ENCODE data around the gene HCFC1R1. TPM values are rescaled to one million over a fixed set of nuclear protein-coding genes. Genes with fewer than 3 reads are reported as not detected.

HCFC1R1 gene
- total RNA-seq, 1 experiment from 2014 or later: 76.0 TPM

- Mint-ChIP-seq H3K9me3 (no peaks in the 10 kb centered on the region), H3K36me3 (no peaks in the 10 kb centered on the region), H3K4me1 (peaks cover 26% of the 10 kb centered on the region), H3K4me3 (peak overlapping the region; percentile 45), H3K27ac (0 out of 2 replicates have a peak overlapping the region, but pooled peaks have one; percentile 53), H3K27me3 (ENCODE audit: low read depth) (peaks cover 6% of the 10 kb centered on the region; the same call in 1 of the 2 replicates)
- ChIA-PET POLR2A (interaction anchor here (1.0 to 1.5 kb wide), 2 partner anchors 9 to 24 kb away, joined by 3 to 4 read pairs; no protein-coding TSS in a partner anchor), CTCF (interaction anchor here (0.9 to 3.9 kb wide), 11 partner anchors 12 to 132 kb away, joined by 3 to 43 read pairs (median 5); partner anchors contain the start of gene KREMEN2)
- ATAC-seq: peak; percentile 31
- TF ChIP-seq ERG (CRISPR knock-in tag; IDR thresholded peaks at IDR 0.05) (no peak), E2F1 (CRISPR knock-in tag; IDR thresholded peaks at IDR 0.05) (no peak), HMGXB4 (CRISPR knock-in tag; IDR thresholded peaks at IDR 0.05) (peak; percentile 57; the same call in 1 of the 2 replicates), CREB1 (CRISPR knock-in tag; IDR thresholded peaks at IDR 0.05) (no peak), NR2C2 (CRISPR knock-in tag; IDR thresholded peaks at IDR 0.05) (no peak), HMGA2 (CRISPR knock-in tag; IDR thresholded peaks at IDR 0.05) (no peak), TEAD4 (CRISPR knock-in tag; IDR thresholded peaks at IDR 0.05) (no peak), ZMAT4 (CRISPR knock-in tag; IDR thresholded peaks at IDR 0.05) (no peak), USF2 (CRISPR knock-in tag; IDR thresholded peaks at IDR 0.05) (no peak), PREB (CRISPR knock-in tag; IDR thresholded peaks at IDR 0.05; ENCODE audit: borderline replicate concordance) (no peak), SMAD3 (CRISPR knock-in tag; IDR thresholded peaks at IDR 0.05; ENCODE audit: borderline replicate concordance) (no peak), ATF2 (CRISPR knock-in tag; IDR thresholded peaks at IDR 0.05; ENCODE audit: borderline replicate concordance, low read depth) (no peak), ETV6 (CRISPR knock-in tag; IDR thresholded peaks at IDR 0.05) (peak; percentile 60; the same call in 1 of the 2 replicates), CTCF (IDR thresholded peaks at IDR 0.05) (peak; percentile 85), IRF1 (CRISPR knock-in tag; IDR thresholded peaks at IDR 0.05) (no peak), GRHL2 (CRISPR knock-in tag; IDR thresholded peaks at IDR 0.05; ENCODE audit: insufficient replicate concordance, severe bottlenecking) (no peak), FOXK1 (CRISPR knock-in tag; IDR thresholded peaks at IDR 0.05) (0 out of 2 replicates have a peak, but pooled peaks have one; percentile 17), NFATC4 (CRISPR knock-in tag; IDR thresholded peaks at IDR 0.05) (no peak), SOX15 (CRISPR knock-in tag; IDR thresholded peaks at IDR 0.05) (no peak), ZNF138 (CRISPR knock-in tag; conservative IDR thresholded peaks at IDR 0.05) (no peak), FOXP1 (CRISPR knock-in tag; IDR thresholded peaks at IDR 0.05; ENCODE audit: borderline replicate concordance) (no peak), SP1 (CRISPR knock-in tag; conservative IDR thresholded peaks at IDR 0.05) (peak; percentile 42; the same call in 1 of the 2 replicates), ATF6 (CRISPR knock-in tag; IDR thresholded peaks at IDR 0.05) (no peak), MAX (CRISPR knock-in tag; IDR thresholded peaks at IDR 0.05) (peak; percentile 40; the same call in 1 of the 2 replicates), TP53 (CRISPR knock-in tag; IDR thresholded peaks at IDR 0.05) (no peak)
- peak; percentile 92 for DNase-seq (ENCODE audit: low spot score)
Observed at GRCh38 chr16:2983706-2984136, 40.0 kb downstream of the HCFC1R1 start.
